ENCODE data around the gene KPNA5.

DNA sequence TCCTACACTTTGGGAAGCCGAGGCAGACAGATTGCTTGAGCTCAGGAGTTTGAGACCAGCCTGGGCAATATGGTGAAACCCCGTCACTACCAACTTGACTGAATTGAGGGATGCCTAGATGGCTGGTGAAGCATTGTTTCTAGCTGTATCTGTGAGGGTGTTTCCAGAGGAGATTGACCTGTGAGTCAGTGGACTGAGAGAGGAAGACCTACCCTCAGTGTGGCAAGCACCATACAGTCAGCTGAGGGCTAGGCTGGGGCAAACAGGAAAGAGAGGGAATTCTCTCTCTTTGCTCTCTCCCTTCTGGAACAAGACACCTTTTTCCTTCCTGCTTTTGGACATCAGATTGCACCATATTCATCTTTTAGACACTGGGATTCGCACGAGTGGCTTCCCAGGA, 8.7 kb upstream of the KPNA5 start:
- TF ChIP-seq MYBL2 (CRISPR knock-in tag; IDR thresholded peaks at IDR 0.05) (no peak), SP1 (CRISPR knock-in tag; conservative IDR thresholded peaks at IDR 0.05) (no peak), ATF1 (CRISPR knock-in tag; IDR thresholded peaks at IDR 0.05) (no peak), RELA (CRISPR knock-in tag; IDR thresholded peaks at IDR 0.05; ENCODE audit: borderline replicate concordance) (no peak), ZNF423 (CRISPR knock-in tag; IDR thresholded peaks at IDR 0.05) (no peak), NR3C1 (CRISPR knock-in tag; conservative IDR thresholded peaks at IDR 0.05; ENCODE audit: low read depth) (no peak)
- TF ChIP-seq, protein P1, sequence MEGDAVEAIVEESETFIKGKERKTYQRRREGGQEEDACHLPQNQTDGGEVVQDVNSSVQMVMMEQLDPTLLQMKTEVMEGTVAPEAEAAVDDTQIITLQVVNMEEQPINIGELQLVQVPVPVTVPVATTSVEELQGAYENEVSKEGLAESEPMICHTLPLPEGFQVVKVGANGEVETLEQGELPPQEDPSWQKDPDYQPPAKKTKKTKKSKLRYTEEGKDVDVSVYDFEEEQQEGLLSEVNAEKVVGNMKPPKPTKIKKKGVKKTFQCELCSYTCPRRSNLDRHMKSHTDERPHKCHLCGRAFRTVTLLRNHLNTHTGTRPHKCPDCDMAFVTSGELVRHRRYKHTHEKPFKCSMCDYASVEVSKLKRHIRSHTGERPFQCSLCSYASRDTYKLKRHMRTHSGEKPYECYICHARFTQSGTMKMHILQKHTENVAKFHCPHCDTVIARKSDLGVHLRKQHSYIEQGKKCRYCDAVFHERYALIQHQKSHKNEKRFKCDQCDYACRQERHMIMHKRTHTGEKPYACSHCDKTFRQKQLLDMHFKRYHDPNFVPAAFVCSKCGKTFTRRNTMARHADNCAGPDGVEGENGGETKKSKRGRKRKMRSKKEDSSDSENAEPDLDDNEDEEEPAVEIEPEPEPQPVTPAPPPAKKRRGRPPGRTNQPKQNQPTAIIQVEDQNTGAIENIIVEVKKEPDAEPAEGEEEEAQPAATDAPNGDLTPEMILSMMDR (IDR thresholded peaks at IDR 0.05), result no peak
- TF ChIP-seq, protein P2, sequence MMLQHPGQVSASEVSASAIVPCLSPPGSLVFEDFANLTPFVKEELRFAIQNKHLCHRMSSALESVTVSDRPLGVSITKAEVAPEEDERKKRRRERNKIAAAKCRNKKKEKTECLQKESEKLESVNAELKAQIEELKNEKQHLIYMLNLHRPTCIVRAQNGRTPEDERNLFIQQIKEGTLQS (CRISPR knock-in tag; conservative IDR thresholded peaks at IDR 0.05), result no peak
- TF ChIP-seq, protein P3, sequence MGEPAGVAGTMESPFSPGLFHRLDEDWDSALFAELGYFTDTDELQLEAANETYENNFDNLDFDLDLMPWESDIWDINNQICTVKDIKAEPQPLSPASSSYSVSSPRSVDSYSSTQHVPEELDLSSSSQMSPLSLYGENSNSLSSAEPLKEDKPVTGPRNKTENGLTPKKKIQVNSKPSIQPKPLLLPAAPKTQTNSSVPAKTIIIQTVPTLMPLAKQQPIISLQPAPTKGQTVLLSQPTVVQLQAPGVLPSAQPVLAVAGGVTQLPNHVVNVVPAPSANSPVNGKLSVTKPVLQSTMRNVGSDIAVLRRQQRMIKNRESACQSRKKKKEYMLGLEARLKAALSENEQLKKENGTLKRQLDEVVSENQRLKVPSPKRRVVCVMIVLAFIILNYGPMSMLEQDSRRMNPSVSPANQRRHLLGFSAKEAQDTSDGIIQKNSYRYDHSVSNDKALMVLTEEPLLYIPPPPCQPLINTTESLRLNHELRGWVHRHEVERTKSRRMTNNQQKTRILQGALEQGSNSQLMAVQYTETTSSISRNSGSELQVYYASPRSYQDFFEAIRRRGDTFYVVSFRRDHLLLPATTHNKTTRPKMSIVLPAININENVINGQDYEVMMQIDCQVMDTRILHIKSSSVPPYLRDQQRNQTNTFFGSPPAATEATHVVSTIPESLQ (CRISPR knock-in tag; IDR thresholded peaks at IDR 0.05), result no peak
- TF ChIP-seq, protein P4, sequence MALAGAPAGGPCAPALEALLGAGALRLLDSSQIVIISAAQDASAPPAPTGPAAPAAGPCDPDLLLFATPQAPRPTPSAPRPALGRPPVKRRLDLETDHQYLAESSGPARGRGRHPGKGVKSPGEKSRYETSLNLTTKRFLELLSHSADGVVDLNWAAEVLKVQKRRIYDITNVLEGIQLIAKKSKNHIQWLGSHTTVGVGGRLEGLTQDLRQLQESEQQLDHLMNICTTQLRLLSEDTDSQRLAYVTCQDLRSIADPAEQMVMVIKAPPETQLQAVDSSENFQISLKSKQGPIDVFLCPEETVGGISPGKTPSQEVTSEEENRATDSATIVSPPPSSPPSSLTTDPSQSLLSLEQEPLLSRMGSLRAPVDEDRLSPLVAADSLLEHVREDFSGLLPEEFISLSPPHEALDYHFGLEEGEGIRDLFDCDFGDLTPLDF (CRISPR knock-in tag; IDR thresholded peaks at IDR 0.05), result no peak
- TF ChIP-seq, protein P5, sequence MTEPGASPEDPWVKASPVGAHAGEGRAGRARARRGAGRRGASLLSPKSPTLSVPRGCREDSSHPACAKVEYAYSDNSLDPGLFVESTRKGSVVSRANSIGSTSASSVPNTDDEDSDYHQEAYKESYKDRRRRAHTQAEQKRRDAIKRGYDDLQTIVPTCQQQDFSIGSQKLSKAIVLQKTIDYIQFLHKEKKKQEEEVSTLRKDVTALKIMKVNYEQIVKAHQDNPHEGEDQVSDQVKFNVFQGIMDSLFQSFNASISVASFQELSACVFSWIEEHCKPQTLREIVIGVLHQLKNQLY (CRISPR knock-in tag; IDR thresholded peaks at IDR 0.05), result no peak
- TF ChIP-seq, protein P6, sequence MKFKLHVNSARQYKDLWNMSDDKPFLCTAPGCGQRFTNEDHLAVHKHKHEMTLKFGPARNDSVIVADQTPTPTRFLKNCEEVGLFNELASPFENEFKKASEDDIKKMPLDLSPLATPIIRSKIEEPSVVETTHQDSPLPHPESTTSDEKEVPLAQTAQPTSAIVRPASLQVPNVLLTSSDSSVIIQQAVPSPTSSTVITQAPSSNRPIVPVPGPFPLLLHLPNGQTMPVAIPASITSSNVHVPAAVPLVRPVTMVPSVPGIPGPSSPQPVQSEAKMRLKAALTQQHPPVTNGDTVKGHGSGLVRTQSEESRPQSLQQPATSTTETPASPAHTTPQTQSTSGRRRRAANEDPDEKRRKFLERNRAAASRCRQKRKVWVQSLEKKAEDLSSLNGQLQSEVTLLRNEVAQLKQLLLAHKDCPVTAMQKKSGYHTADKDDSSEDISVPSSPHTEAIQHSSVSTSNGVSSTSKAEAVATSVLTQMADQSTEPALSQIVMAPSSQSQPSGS (CRISPR knock-in tag; IDR thresholded peaks at IDR 0.05; ENCODE audit: borderline replicate concordance, low read depth), result no peak
- TF ChIP-seq, protein P7, sequence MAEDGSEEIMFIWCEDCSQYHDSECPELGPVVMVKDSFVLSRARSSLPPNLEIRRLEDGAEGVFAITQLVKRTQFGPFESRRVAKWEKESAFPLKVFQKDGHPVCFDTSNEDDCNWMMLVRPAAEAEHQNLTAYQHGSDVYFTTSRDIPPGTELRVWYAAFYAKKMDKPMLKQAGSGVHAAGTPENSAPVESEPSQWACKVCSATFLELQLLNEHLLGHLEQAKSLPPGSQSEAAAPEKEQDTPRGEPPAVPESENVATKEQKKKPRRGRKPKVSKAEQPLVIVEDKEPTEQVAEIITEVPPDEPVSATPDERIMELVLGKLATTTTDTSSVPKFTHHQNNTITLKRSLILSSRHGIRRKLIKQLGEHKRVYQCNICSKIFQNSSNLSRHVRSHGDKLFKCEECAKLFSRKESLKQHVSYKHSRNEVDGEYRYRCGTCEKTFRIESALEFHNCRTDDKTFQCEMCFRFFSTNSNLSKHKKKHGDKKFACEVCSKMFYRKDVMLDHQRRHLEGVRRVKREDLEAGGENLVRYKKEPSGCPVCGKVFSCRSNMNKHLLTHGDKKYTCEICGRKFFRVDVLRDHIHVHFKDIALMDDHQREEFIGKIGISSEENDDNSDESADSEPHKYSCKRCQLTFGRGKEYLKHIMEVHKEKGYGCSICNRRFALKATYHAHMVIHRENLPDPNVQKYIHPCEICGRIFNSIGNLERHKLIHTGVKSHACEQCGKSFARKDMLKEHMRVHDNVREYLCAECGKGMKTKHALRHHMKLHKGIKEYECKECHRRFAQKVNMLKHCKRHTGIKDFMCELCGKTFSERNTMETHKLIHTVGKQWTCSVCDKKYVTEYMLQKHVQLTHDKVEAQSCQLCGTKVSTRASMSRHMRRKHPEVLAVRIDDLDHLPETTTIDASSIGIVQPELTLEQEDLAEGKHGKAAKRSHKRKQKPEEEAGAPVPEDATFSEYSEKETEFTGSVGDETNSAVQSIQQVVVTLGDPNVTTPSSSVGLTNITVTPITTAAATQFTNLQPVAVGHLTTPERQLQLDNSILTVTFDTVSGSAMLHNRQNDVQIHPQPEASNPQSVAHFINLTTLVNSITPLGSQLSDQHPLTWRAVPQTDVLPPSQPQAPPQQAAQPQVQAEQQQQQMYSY (CRISPR knock-in tag; IDR thresholded peaks at IDR 0.05), result no peak
- TF ChIP-seq, protein P8, sequence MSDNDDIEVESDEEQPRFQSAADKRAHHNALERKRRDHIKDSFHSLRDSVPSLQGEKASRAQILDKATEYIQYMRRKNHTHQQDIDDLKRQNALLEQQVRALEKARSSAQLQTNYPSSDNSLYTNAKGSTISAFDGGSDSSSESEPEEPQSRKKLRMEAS (CRISPR knock-in tag; IDR thresholded peaks at IDR 0.05), result no peak
